WTC11 (cell line): Measurements from ENCODE around the gene CD300LG.

ENCODE experiments used
- ATF3 ChIP-seq: sonication (generic); formaldehyde crosslinking; conservative IDR thresholded peaks from 2 replicates; pipeline ENCODE4 v1.8.1; 2022; ENCODE audit warnings: mild to moderate bottlenecking, missing genetic modification reagents
- CTCF ChIP-seq: fragments of 200-600 bp; IDR thresholded peaks from 2 replicates; pipeline ENCODE4 v1.8.0; 2022; ENCODE audit warnings: antibody characterized with exemption
- ESRRA ChIP-seq: sonication (generic); formaldehyde crosslinking; IDR thresholded peaks from 2 replicates; pipeline ENCODE4 v1.8.1; 2022; ENCODE audit warnings: mild to moderate bottlenecking, missing genetic modification reagents, borderline replicate concordance
- KAT7 ChIP-seq: sonication (generic); formaldehyde crosslinking; IDR thresholded peaks from 2 replicates; pipeline ENCODE4 v1.8.1; 2023; ENCODE audit warnings: missing genetic modification reagents, mild to moderate bottlenecking, borderline replicate concordance
- MAX ChIP-seq: sonication (generic); formaldehyde crosslinking; IDR thresholded peaks from 2 replicates; pipeline ENCODE4 v1.8.0; 2022; ENCODE audit warnings: mild to moderate bottlenecking, missing genetic modification reagents
- NFYB ChIP-seq: sonication (generic); formaldehyde crosslinking; conservative IDR thresholded peaks from 2 replicates; pipeline ENCODE4 v1.8.0; 2022; ENCODE audit warnings: low read depth, missing genetic modification reagents
- SMAD3 ChIP-seq: sonication (generic); formaldehyde crosslinking; IDR thresholded peaks from 2 replicates; pipeline ENCODE4 v1.8.0; 2022; ENCODE audit warnings: missing genetic modification reagents, mild to moderate bottlenecking, borderline replicate concordance

GRCh38 chr17:43877031-43877430 lies 30.1 kb downstream of the CD300LG start:
- no peak for TF ChIP-seq MAX
- no peak for TF ChIP-seq CTCF
- no peak for TF ChIP-seq KAT7 (CRISPR knock-in tag)
- no peak for TF ChIP-seq NFYB (CRISPR knock-in tag)
- no peak for TF ChIP-seq SMAD3 (CRISPR knock-in tag)
- TF ChIP-seq ESRRA (CRISPR knock-in tag): no peak
- no peak for TF ChIP-seq ATF3 (CRISPR knock-in tag)
